Colonic mucosa (tissue), 4 donors: ENCODE measurements around the gene SQOR. TPM values are rescaled to one million over a fixed set of nuclear protein-coding genes. Genes with fewer than 3 reads are reported as not detected.
A peak's percentile ranks its signal among the peaks of the same experiment; 100 is the strongest.
"Not testable (repeated sequence)": the region's sequence is repeated elsewhere in the genome, so short reads cannot be mapped to it uniquely, and the experiment has no call there.

Experiments used
- DNase-seq: peaks from one replicate; pipeline ENCODE4 v3.0.0-alpha.2; 2020
- H3K27ac ChIP-seq: fragments of 200-600 bp; one replicate; pipeline ENCODE4 v1.8.0; 2021
- H3K27me3 ChIP-seq: fragments of 200-600 bp; one replicate; pipeline ENCODE4 v1.8.0; 2021
- H3K36me3 ChIP-seq: fragments of 200-600 bp; one replicate; pipeline ENCODE4 v1.8.0; 2021
- H3K4me1 ChIP-seq: fragments of 200-600 bp; one replicate; pipeline ENCODE4 v1.8.0; 2021; ENCODE audit warnings: mild to moderate bottlenecking
- H3K4me3 ChIP-seq: fragments of 200-600 bp; one replicate; pipeline ENCODE4 v1.8.0; 2021
- H3K9ac ChIP-seq, 2 donors: one replicate each; pipeline ENCODE4 v1.7.0; 2013; ENCODE audit warnings: control low read depth in 2 of 2, low read depth in 2 of 2, low read length in 2 of 2
- H3K9me3 ChIP-seq: fragments of 200-600 bp; one replicate; pipeline ENCODE4 v1.8.0; 2021
- intact Hi-C: fragments of 100-400 bp; cut with DNase I; formaldehyde crosslinking; loops from one replicate; pipeline ENCODE4 v1.14.1; 2022
- total RNA-seq, 2 donors: library from RNA; stranded (reverse); fragmentation: NEBNext Ultra II Directional in 1 of 2; extraction: Animal tissue kit (Norgen Biotek cat#: 25700) in 1 of 2; gene quantifications; one replicate each; pipeline ENCODE4 v1.2.1, GENCODE V29; 2021
- TF ChIP-seq, protein P1 (sequence below): fragments of 200-600 bp; IDR thresholded peaks from one replicate; pipeline ENCODE4 v1.8.0; 2022; ENCODE audit warnings: antibody characterized with exemption, mild to moderate bottlenecking
- donor health status: healthy.
- donor health status: DM: no; HTN: no; CAD: no.
- donor health status: DM: no; HTN: no; CAD: no.

SQOR gene
- total RNA-seq, 2 donors from 2014 or later = 308 to 500 TPM

DNA sequence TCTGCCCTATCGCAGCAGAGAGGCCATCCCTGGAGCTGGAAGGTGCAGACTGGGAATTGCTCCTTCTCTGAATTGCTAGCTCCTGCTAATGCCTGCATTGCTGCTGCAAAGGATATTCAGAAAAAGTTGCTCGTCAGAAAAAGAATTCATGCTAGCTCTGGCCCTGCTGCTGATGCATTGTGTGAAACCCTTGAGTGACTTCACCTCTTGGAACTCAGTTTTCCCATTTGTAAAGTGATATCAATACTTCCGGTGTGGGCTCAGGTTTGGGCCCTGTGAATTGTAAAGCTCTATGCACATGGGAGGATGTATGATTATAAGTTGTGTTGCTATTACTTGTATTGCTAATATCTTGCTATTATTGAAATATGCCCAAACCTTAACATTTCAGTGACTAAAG, 11.4 kb downstream of the SQOR start:
- Histone ChIP-seq H3K27me3 (no peaks in the 10 kb centered on the region), H3K9ac (peak overlapping the region in 1 of 2 donors; percentile 86), H3K4me1 (peaks cover 26% of the 10 kb centered on the region), H3K9me3 (no peaks in the 10 kb centered on the region), H3K36me3 (no peaks in the 10 kb centered on the region), H3K27ac (peak overlapping the region; percentile 97), H3K4me3 (no peak overlapping the region)
- intact Hi-C loops = no loop called here
- no peak for DNase-seq
- TF ChIP-seq, protein P1, sequence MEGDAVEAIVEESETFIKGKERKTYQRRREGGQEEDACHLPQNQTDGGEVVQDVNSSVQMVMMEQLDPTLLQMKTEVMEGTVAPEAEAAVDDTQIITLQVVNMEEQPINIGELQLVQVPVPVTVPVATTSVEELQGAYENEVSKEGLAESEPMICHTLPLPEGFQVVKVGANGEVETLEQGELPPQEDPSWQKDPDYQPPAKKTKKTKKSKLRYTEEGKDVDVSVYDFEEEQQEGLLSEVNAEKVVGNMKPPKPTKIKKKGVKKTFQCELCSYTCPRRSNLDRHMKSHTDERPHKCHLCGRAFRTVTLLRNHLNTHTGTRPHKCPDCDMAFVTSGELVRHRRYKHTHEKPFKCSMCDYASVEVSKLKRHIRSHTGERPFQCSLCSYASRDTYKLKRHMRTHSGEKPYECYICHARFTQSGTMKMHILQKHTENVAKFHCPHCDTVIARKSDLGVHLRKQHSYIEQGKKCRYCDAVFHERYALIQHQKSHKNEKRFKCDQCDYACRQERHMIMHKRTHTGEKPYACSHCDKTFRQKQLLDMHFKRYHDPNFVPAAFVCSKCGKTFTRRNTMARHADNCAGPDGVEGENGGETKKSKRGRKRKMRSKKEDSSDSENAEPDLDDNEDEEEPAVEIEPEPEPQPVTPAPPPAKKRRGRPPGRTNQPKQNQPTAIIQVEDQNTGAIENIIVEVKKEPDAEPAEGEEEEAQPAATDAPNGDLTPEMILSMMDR = no peak

DNA sequence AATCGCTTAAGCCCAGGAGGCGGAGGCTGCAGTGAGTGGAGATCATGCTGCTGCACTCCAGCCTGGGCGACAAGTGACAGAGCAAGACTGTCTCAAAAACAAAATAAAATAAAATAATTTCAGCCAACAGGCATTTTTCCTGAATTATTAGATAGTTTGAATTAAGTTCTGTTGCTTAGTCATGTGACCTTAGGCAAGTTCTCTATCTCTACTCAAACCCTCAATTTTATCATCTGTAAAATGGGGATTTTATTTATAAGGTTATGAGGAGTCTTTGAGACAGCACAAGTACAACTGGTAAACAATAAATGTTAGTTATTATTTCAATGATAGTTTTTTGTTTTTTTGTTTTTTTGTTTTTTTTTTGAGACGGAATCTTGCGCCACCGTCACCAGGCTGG, 13.0 kb downstream of the SQOR start:
- no peak overlapping the region for H3K9ac ChIP-seq
- no peak overlapping the region for H3K4me3 ChIP-seq
- H3K9me3 ChIP-seq = no peaks in the 10 kb centered on the region
- intact Hi-C loops = no loop called here
- DNase-seq = no peak
- peaks cover 26% of the 10 kb centered on the region for H3K4me1 ChIP-seq
- H3K36me3 ChIP-seq = no peaks in the 10 kb centered on the region
- TF ChIP-seq, protein P1 = no peak
- H3K27ac ChIP-seq = peak overlapping the region; percentile 66
- H3K27me3 ChIP-seq = no peaks in the 10 kb centered on the region

DNA sequence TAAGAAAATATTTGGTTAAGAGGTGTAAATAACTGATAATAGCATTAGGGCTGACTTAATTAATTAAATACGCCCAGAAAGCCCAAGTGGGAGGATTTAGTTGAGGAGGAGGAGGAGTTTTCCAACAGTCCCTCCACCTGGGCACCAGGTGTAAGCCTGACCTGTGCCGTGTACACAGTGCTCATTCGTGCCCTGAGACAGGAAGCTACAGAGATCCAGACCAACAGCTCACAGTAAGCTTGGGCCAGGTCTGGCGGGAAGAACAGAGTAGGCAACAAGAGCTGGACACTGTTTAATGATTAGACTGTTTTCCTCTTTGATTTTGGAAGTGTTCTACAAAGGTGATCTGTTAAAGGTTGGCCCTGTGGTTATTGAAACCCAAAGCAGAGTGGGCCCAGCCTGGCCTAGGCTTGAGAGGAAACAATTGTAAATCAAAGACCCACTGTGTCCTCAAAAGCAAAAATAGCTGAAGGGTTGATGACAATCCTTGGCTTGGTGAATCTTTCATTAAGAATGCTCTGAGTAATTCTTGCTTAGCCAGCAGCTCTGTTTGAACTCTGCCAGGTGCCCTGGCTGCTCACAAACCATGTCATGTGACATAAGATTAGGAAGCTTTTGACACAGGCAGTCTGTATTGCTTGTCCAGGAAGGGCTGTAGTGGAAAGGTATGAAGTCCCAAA, 13.8 kb downstream of the SQOR start:
- DNase-seq = no peak
- H3K27me3 ChIP-seq = no peaks in the 10 kb centered on the region
- no peak overlapping the region for H3K4me3 ChIP-seq
- TF ChIP-seq, protein P1 = no peak
- H3K27ac ChIP-seq = peak overlapping the region; percentile 66
- intact Hi-C loops = no loop called here
- no peaks in the 10 kb centered on the region for H3K36me3 ChIP-seq
- peaks cover 23% of the 10 kb centered on the region for H3K4me1 ChIP-seq
- H3K9me3 ChIP-seq = no peaks in the 10 kb centered on the region
- H3K9ac ChIP-seq = peak overlapping the region in 1 of 2 donors; percentile 26

DNA sequence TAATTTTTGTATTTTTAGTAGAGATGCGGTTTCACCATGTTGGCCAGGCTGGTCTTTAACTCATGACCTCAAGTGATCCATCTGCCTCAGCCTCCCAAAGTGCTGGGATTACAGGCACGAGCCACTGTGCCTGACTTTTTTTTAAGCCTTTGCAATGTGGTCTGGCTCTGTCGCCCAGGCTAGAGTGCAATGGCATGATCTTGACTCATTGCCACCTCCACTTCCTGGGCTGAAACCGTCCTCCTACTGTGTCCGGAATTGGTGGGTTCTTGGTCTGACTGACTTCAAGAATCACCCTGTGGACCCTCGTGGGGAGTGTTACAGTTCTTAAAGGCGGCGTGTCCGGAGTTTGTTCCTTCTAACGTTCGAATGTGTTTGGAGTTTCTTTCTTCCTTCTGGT, 15.2 kb downstream of the SQOR start:
- H3K4me1 ChIP-seq = peaks cover 27% of the 10 kb centered on the region
- H3K36me3 ChIP-seq, H3K9me3 ChIP-seq, intact Hi-C loops, H3K27ac ChIP-seq, H3K27me3 ChIP-seq, H3K4me3 ChIP-seq, H3K9ac ChIP-seq, DNase-seq: not testable (repeated sequence)

DNA sequence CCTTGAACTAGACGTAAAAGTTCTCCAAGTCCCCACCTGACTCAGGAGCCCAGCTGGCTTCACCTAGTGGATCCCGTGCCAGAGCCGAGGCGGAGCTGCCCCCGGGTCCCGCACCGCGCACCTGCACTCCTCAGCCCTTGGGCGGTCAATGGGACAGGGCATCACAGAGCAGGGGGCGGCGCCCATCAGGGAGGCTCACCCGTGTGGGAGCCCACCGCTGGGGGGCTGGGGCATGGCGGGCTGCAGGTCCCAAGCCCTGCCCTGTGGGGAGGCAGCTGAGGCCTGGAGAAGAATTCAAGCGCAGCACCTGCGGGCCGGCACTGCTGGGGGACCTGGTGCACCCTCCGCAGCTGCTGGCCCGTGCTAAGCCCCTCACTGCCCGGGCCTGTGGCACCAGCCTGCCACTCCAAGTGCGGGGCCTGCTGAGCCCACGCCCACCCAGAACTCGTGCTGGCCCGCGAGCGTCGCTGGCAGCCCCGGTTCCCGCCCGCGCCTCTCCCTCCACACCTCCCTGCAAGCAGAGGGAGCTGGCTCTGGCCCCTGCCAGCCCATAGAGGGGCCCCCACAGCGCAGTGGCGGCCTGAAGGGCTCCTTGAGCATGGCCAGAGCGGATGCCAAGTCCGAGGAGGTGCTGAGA, 16.2 kb downstream of the SQOR start:
- no peaks in the 10 kb centered on the region for H3K27me3 ChIP-seq

More for the DNA sequence above, 16.2 kb downstream of the SQOR start:
- no peak overlapping the region for H3K9ac ChIP-seq
- no peak for DNase-seq
- H3K4me1 ChIP-seq = peaks cover 27% of the 10 kb centered on the region
- no peaks in the 10 kb centered on the region for H3K9me3 ChIP-seq
- TF ChIP-seq, protein P1 = no peak
- no peaks in the 10 kb centered on the region for H3K36me3 ChIP-seq
- H3K27ac ChIP-seq = no peak overlapping the region
- intact Hi-C loops = no loop called here
- no peak overlapping the region for H3K4me3 ChIP-seq
